Stimulated activated CD4-positive, alpha-beta T cell treated with anti-CD3 and anti-CD28 coated beads, Interleukin-2, amount 100 ng/mL, for 48 hours (primary cell): ENCODE results near the gene BLTP3A.
"Not testable (repeated sequence)": the region's sequence is repeated elsewhere in the genome, so short reads cannot be mapped to it uniquely, and the experiment has no call there.

Source experiments
- DNase-seq, 2 donors: peaks; one replicate each; pipeline ENCODE4 v3.0.0-alpha.2; 2020

BLTP3A gene

DNA sequence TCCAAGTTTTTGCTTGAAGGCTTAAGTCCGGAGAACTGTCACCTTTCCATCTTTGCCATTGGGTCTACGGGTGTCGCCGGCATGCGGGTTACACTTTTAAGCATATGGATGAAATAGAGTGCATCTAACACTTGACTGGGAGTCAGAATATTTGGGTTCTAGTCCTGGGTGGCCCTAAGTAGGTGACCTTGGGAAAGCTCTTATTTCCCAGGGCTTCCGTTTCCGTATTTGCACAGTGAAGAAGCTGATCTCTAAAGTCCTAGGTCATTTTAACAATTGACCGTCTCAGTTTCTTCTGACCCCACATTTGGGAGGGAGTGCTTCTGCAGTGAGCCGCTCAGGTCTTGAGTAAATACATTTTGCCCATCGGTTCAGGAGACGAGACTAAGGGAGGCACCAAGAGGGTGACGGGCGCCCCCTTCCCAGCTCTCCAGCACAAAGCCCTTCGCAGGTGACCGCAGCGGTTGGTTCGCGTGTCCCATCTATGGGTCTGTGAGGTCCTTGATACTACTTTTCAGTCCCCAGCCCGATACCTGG is 651 bp upstream of the BLTP3A start:
- peak; percentile 20 to 34 for DNase-seq

DNA sequence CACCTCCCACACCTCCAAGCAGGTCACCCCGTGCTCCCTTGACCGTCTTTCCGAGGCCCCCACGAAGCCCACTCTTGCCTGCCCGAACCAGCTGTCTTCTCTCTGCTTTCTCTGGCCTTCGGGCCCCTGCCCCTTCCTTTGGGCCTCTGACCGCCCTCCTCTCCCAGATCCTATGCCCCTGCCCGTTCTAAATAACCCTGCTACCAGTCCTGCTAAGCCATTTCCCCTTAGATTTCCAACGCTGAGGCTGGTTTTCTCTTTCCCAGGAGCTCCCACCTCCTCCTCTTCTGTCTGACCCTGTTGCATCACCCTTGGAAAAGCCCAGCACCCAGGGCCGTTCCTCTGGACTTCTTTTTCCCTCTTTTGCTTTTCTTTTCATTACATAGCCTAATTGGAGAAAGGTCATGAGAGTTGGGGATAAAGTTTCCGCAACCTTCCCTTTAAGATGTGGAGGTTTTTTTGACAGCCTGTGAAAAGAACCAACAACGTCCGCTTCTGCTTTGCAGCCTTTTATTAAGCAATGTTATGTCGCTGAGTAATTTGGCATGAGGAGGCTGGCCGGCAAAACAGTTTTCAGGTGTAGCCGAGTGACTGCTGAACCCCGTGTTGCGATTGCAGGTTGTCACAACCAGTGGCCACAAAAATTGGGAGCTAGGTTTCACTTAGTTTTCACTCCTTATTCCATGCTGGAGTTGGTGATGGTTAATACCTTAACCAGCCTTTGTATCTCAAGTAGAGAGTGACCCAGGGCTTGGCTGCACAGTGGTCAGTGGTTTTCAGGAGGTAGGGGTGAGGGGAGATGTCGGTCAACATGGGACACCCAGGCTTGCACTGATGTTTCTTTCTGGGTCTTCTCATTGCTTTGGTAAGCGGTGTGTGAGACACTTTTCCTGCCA is 970 bp downstream of the BLTP3A start:
- DNase-seq = peak in 1 of 2 donors; percentile 14

DNA sequence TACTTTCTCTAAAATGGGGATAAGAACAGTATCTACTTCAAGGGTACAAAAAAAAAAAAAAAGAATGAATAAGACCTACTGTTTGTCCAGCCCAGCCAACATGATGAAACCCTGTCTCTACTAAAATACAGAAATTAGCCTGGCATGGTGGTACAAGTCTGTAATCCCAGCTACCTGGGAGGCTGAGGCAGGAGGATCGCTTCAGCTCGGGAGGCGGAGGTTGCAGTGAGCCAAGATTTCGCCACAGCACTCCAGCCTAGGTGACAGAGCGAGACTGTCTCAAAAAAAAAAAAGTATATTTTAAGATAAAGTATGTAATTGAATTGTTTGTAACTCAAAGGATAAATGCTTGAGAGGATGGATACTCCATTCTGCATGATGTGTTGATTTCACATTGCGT is 2.0 kb downstream of the BLTP3A start:
- DNase-seq = no peak

DNA sequence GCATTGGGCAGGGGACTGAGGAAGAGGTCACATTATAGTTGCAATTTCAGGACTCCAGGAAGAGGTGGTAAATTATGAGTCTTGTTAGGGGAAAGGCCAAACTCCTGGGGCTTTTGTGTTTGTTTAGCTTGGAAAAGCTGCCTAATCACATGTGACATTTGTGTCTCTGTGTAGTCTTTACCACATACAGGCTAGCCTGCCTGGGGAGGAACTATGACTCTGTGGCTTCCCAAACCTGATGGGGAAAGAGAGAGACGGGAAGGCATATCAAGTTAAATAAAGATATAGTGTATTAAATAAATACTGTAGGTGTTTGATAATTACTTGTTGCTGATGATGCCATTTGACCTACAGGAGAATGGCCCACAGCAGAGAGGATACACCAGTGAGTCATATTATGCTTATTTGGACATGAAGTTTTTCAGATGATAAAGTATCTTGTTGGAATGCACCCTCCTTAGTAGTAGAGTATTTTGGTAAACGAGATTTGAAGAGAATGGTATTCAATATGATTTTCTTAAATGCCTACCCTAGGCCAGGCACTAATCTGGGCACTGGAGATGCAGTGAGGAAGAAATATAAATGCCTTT is 4.0 kb downstream of the BLTP3A start:
- DNase-seq = no peak

DNA sequence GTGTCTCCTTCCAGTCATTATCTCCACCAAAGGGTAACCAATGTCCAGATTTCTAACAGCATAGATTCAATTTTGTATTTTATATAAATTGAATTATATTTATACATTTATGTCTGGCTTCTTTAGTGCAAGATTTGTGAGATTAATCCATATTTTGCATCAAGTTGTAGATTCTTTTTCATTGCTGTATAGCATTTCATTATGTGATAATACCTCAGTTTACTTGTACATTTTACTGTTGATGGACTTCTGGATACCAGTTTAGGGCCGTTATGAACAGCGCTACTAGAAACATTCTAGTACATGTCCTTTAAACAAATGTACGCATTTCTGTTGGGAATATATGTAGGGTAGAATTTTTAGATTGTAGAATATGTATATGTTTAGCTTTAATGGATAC is 6.2 kb downstream of the BLTP3A start:
- DNase-seq = no peak

DNA sequence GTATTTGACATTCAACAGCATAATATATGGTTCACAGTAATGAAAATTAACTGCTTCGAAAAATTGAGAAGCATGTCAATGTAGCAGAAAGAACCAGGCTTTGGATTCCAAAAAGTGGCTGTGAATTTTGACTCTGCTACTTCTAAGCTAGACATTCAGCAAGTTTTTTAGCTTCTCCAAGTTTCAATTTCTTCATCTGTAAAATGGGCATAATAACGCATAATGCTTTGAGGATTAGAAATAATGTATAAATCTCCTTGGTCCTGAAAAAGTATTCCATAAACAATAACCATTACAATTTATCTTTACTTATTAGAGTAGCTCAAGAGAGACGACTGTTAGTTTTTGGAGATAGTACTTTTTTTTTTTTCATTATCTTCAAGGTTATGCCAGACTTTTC is 7.7 kb downstream of the BLTP3A start:
- no peak for DNase-seq

DNA sequence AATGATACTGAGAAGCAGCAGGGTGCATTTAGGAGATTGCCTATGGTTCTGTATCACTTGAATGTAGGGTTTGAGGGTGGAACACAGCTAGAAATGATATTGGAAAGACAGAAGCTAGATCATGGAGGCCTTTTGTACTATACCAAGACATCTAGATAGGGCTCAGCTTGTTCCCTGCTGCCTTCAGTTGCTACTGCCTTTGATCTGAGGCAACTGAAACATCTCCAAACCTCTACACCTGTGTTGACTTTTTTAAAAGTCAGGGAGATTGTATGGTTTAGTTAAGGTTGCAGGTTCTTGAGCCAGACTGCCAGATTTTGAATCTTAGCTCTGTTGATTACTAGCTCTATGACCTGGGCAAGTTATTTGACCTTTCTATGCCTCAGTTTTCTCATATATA is 12.7 kb downstream of the BLTP3A start:
- DNase-seq = no peak

DNA sequence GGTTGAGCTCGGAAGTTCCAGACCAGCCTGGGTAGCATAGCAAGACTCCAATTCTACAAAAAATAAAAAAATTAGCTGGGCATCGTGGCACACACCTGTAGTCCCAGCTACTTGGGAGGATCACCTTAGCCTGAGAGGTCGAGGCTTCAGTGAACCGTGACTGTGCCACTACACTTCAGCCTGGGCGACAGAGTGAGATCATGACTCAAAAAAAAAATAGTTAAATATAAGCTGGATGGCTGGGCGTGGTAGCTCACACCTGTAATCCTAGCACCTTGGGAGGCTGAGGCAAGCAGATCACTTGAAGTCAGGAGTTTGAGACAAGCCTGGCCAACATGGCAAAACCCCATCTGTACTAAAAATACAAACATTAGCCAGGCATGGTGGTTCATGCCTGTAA is 13.2 kb downstream of the BLTP3A start:
- DNase-seq = not testable (repeated sequence)

DNA sequence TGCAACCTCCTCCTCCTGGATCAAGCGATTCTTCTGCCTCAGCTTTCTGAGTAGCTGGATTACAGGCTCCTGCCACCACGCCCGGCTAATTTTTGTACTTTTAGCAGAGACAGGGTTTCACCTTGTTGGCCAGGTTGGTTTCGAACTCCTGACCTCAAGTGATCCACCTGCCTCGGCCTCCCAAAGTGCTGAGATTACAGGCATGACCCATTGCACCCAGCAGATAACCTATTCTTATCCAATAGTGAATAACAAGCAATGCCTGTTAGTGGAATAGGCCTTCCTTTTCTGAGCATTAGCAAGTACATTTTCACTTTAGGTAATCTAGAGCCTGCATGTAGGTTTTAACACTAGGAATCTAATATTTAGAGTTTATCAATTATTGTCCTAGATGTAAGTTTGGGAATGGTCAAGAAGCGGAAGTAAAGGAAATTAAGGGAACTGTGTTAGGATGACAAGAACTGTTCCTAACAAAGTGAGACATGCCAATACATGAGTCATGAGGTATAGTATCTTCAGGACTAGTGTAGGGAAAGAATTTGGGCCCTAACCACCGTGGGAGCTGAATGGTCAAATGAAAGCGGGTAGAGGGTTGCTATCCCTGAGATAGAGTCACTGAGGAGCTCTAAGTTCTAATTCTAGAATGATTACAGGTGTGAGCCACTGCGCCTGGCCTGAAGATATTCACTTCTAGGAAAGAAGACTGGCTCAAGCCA is 15.0 kb downstream of the BLTP3A start:
- DNase-seq = no peak

DNA sequence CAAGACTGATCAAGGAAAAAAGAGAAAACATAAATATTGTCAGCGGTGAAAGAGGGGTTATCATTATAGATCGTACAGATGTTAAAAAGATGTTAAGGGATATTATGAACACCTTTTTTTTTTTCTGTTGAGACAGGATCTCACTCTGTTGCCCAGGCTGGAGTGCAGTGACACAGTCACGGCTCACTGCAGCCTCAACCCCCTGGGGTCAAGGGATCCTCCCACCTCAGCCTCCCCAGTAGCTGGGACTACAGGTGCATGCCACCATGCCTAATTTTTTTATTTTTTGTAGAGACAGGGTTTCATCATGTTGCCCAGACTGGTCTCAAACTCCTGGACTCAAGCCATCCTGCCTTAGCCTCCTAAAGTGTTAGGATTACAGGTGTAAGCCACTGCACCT is 16.6 kb downstream of the BLTP3A start:
- DNase-seq = not testable (repeated sequence)

DNA sequence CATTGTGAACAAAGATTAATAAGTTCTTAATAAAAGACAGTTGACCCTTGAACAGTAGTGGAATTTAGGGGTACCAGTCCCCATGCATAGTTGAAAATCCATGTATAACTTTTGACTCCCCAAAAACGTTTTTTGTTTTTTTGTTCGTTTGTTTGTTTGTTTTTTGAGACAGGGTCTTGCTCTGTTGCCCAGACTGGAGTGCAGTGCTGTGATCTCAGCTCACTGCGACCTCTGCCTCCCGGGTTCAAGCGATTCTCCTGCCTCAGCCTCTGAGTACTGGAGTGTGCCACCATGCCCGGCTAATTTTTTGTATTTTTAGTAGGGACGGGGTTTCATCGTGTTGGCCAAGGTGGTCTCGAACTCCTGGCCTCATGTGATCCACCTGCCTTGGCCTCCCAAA is 17.5 kb downstream of the BLTP3A start:
- not testable (repeated sequence) for DNase-seq

DNA sequence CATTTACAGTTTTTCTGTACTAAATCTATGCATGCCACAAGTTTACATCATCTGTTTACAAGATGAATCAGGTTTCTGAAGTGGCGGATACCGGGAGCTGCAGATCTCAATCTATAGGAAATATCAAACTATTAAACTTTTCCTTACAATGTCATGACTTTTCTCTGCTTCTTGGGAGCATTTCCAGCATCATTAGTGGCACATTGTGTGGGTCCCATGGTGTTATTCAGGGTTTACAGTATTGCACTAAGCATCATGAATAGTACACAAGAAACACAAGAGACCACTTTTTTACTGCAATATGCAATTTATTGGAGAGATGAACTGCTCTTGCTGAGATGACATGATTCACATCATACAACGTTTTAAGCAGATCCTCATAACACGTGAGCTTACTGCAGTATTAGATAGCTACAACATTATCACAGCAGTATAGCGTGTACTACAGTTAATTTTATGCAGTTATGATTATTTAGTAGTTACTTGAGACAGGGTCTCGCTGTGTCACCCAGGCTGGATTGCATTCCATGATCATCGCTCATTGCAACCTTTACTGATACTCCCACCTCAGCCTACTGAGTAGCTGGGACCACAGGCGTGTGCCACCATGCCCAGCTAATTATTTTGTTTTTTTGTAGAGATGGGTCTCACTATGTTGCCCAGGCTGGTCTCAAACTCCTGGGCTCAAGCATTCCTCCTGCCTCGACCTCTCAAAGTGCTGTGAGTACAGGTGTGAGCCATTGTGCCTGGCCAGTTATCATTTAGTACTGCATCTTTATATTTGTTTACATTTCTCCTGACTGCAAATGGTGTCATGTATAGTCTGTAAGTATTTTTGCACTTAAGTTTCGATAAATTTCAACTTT is 18.4 kb downstream of the BLTP3A start:
- no peak for DNase-seq

DNA sequence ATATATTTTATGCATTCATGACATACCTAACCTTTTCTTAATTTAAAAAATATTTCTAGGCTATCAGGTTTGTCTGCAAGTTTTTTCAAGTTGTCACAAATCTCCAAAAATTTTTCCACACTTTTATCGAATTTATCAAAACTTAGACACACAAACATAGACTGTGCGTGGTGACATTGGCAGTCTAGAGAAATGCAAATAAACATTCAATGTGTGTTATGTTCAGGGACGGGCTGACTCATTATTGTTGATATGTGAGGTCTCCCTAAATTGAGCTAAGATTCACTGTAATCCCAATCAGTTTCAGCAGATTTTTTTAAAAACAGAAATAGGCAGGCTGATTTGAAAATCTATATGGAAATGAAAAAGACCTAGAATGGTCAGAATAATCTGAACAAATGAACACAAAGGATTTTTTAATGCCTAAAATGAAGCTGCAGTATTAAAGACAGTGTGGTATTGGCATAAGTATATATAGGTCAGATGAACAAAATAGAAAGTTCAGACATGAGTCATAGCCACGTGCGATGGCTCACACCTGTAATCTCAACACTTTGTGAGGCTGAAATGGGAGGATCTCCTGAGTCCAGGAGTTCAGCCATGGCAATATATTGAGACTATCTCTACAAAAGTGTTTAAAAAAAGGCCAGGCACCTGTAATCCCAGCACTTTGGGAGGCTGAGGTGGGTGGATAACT is 19.2 kb downstream of the BLTP3A start:
- peak; percentile 3 to 8 for DNase-seq

DNA sequence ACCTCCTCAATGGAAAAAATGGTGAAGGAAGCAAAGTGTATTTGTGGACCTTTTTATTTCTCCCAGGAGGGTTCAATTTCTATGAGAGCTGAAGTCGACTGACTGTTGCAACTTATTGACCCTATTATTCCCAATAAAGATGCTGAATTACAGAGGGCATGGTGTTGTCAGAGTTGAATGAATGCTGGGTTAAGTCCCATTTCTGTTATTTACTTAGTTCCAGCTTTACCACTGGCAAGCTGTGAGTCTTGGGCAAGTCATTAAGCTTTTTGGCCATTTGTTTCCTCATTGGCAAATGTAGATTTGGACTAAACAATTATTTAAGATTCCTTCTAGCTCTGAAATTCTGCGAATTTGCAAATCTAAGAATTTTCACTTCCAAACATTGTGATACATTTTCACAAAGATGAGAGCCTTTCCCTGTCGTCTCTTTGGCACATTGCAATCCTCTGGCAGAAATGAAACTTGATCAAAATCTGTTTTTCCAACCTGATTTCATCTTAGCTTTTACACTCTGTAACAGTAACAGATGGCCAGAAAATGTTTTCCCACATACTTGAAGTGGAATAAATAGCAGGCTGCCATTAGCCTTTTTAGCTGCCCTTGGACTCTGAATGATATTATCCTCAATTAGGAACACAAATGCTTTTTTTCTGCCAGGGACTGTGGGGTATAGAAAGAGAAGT is 21.3 kb downstream of the BLTP3A start:
- no peak for DNase-seq

DNA sequence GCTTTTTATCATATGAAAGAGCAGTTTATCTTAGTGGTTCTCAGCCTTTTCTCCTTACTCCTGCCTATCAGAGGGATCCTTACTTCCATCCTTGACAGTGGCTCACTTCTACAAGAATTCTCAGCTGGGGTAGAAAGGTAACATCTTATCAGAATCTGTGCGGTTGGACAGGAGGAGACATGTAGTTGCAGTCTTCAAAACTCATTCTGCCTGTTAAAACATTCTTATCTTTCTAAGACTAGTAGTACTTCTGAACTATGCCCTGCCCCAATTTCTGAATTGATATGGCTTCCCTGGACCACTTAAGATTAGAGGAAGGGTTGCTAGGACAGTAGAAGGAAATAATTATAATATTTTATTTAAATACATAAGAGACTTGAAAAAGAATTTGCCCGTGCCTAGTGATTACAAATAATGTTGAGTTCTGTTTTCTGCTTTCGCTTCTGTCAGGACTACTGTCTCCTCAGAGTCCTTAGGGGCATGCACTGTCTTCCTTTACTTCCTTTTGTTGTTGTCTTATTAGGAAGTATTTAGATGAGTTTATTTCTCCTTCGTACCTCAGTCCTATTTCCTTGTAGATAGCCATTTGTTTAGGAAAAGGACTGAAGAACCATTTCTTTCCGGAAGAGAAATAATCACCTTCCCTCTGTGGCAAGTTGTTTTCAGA is 24.9 kb downstream of the BLTP3A start:
- no peak for DNase-seq

DNA sequence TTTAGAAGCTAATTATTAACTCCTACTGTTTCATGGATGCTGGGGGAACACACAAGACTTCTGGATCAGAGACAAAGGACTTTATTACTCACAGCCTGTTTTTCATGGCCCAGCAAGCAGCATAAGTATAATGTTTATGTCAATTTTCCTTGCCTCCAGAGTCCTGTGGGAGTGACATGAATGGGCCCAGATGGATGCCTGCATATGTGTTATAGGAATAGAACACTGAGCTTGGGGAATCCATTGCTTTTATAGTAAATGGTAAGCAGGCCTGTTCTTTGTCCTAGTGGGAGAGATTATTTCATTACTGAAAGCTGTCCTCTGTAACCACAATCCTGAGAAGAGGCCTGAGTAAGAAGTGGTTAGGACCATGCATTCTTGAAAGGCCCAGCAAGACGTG is 25.6 kb downstream of the BLTP3A start:
- no peak for DNase-seq

DNA sequence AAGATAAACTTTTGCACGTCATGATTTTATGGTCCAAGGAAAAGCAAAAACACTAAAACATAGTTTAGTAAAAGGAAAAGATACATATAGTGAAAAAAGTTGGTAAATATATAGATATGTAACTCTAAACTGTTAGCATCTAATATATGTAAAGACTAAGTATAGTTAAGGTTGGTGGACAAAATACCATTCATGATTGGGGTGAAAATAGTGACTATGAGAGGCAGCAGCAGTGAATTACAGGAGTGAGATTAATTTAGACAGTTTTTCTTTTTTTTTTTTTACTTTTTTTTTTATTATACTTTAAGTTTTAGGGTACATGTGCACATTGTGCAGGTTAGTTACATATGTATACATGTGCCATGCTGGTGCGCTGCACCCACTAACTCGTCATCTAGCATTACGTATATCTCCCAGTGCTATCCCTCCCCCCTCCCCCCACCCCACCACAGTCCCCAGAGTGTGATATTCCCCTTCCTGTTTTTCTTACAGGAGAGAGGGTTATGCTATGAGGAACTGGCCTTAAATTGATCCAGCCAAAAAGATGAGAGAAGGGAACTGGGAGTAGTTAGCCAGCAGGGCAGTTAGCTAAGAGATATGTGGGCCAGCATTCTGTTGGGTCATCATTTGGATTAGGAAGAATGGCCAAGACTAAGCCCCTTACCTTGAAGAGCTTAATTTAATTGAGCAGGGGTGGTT is 27.1 kb downstream of the BLTP3A start:
- not testable (repeated sequence) for DNase-seq

DNA sequence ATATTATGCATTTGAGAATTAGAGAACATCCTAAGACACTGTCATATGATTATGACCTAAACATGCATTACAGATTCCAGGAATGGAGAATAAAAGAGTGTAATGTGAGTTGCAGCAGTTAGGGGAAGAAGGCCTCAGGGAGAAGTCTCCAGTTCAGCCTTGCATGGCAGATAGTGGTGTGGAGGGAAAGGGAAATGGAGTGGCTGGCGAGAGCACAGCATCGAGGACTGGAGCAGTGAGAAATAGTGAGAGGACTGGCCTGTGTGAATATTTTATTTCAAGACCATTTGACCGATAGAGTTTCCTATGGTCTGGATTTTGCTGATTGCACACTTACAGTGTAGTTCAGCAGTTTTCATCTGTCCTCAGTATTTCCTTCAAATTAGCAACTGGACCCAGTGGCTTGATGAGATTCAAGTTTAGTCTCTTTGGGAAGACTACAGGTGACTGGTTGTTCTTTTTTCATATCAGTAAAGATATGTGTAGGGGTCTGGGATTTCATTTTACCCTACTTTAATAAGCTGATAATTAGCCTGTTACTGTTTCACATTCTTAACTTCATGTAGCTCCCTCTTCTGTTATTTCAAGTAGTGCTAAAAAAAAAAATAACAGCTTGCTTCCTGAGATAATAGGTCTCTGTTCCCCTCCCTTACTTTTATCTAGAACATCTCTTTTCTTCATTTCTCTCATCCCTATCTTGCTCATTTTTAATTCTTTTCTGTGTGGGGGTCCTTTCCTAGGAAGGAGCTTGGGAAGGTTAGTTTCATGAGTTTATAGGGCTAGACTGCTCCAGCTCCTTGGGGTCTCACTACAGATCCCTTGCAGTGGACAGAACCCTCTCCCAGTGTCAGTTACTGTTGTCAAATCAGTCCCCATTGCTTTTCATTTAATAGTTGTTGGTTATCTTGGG is 27.9 kb downstream of the BLTP3A start:
- no peak for DNase-seq

DNA sequence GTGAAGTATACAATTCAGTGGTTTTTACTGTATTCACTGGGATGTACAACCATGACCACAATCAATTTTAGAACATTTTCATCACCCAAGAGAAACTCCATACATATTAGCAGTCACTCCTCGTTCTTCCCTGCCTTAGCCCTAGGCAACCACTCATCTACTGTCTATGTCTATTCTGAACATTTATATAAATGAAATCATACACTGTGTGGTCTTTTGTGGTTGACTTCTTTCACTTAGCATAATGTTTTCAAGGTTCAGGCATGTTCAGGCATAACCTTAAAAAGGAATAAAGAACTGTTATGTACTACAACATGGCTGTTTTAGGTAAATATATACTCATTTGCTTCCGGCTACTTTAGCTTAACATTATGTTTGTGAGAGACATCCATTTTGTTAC is 37.3 kb downstream of the BLTP3A start:
- DNase-seq = no peak
